Measurements from ENCODE around the gene STK10.

STK10 gene

GRCh38 chr5:172188893-172189692 lies 1.1 kb upstream of the STK10 start:
- DNase-seq = no peak

GRCh38 chr5:172187118-172188032 lies 649 bp downstream of the STK10 start:
- DNase-seq = peak; percentile 32 to 46

- no peak for DNase-seq
Observed at GRCh38 chr5:172186114-172186695, 1.8 kb downstream of the STK10 start.

GRCh38 chr5:172185096-172185461 lies 2.9 kb downstream of the STK10 start:
- no peak for DNase-seq

GRCh38 chr5:172183881-172184280 lies 4.1 kb downstream of the STK10 start:
- no peak for DNase-seq

GRCh38 chr5:172182291-172182690 lies 5.7 kb downstream of the STK10 start:
- no peak for DNase-seq

- DNase-seq = no peak
Observed at GRCh38 chr5:172180936-172181335, 7.1 kb downstream of the STK10 start.

GRCh38 chr5:172178991-172179989 lies 8.7 kb downstream of the STK10 start:
- DNase-seq = no peak

GRCh38 chr5:172178301-172178987 lies 9.6 kb downstream of the STK10 start:
- DNase-seq = no peak

- DNase-seq = no peak
Observed at GRCh38 chr5:172177176-172177575, 10.8 kb downstream of the STK10 start.

GRCh38 chr5:172175263-172175719 lies 12.7 kb downstream of the STK10 start:
- no peak for DNase-seq

GRCh38 chr5:172173564-172174153 lies 14.4 kb downstream of the STK10 start:
- no peak for DNase-seq

GRCh38 chr5:172172912-172173563 lies 15.0 kb downstream of the STK10 start:
- no peak for DNase-seq

GRCh38 chr5:172171118-172171517 lies 16.9 kb downstream of the STK10 start:
- DNase-seq = no peak

- no peak for DNase-seq
Observed at GRCh38 chr5:172170251-172170701, 17.7 kb downstream of the STK10 start.

GRCh38 chr5:172169216-172169615 lies 18.8 kb downstream of the STK10 start:
- DNase-seq = no peak

- no peak for DNase-seq
Observed at GRCh38 chr5:172168311-172168710, 19.7 kb downstream of the STK10 start.

GRCh38 chr5:172167895-172168294 lies 20.1 kb downstream of the STK10 start:
- DNase-seq = peak in 1 of 2 experiments; percentile 43

- no peak for DNase-seq
Observed at GRCh38 chr5:172166030-172166826, 21.8 kb downstream of the STK10 start.

- DNase-seq = no peak
Observed at GRCh38 chr5:172165465-172165864, 22.6 kb downstream of the STK10 start.
